Measurements from ENCODE around the gene LRP11. TPM values are rescaled to one million over a fixed set of nuclear protein-coding genes. Genes with fewer than 3 reads are reported as not detected.

The LRP11 gene
- total and polyA plus RNA-seq, 9 of the 15 experiments (the other 6 are each of a cell fraction or from before 2014, with no cell fraction given) = 0.51 to 3.5 (median 2.4) TPM

- TF ChIP-seq ZNF407 (IDR thresholded peaks at IDR 0.05; ENCODE audit: low read depth) (0 out of 2 replicates have a peak, but pooled peaks have one; percentile 48), KDM5B (IDR thresholded peaks at IDR 0.05; ENCODE audit: insufficient replicate concordance, low read depth, low read length) (no peak), SMC3 (conservative IDR thresholded peaks at IDR 0.05; ENCODE audit: insufficient read depth, low read depth, low read length) (0 out of 2 replicates have a peak, but pooled peaks have one; percentile 37), FOXP1 (CRISPR knock-in tag; IDR thresholded peaks at IDR 0.05) (0 out of 2 replicates have a peak, but pooled peaks have one; percentile 13)
- TF ChIP-seq, protein P1, sequence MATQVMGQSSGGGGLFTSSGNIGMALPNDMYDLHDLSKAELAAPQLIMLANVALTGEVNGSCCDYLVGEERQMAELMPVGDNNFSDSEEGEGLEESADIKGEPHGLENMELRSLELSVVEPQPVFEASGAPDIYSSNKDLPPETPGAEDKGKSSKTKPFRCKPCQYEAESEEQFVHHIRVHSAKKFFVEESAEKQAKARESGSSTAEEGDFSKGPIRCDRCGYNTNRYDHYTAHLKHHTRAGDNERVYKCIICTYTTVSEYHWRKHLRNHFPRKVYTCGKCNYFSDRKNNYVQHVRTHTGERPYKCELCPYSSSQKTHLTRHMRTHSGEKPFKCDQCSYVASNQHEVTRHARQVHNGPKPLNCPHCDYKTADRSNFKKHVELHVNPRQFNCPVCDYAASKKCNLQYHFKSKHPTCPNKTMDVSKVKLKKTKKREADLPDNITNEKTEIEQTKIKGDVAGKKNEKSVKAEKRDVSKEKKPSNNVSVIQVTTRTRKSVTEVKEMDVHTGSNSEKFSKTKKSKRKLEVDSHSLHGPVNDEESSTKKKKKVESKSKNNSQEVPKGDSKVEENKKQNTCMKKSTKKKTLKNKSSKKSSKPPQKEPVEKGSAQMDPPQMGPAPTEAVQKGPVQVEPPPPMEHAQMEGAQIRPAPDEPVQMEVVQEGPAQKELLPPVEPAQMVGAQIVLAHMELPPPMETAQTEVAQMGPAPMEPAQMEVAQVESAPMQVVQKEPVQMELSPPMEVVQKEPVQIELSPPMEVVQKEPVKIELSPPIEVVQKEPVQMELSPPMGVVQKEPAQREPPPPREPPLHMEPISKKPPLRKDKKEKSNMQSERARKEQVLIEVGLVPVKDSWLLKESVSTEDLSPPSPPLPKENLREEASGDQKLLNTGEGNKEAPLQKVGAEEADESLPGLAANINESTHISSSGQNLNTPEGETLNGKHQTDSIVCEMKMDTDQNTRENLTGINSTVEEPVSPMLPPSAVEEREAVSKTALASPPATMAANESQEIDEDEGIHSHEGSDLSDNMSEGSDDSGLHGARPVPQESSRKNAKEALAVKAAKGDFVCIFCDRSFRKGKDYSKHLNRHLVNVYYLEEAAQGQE (IDR thresholded peaks at IDR 0.05; ENCODE audit: borderline replicate concordance) = peak; percentile 54
- TF ChIP-seq, protein P1 (CRISPR knock-in tag; IDR thresholded peaks at IDR 0.05; ENCODE audit: low read depth) = no peak
Measured at GRCh38 chr6:149864578-149865535, 698 bp upstream of the LRP11 start (continued).
